GM18861 (cell line): ENCODE measurements around the gene PHACTR3.

Experiments used
- ATAC-seq: cut with Tn5 transposase; IDR thresholded peaks from one replicate; pipeline ENCODE4 v1.9.1; 2021; ENCODE audit not compliant: unreplicated experiment

The PHACTR3 gene

GRCh38 chr20:59810449-59811187 lies 206.3 kb downstream of the PHACTR3 start:
- no peak for ATAC-seq

GRCh38 chr20:59811681-59812171 lies 207.4 kb downstream of the PHACTR3 start:
- ATAC-seq, result no peak

- no peak for ATAC-seq
Observed at GRCh38 chr20:59812286-59813125, 208.2 kb downstream of the PHACTR3 start.

GRCh38 chr20:59813126-59813947 lies 209.0 kb downstream of the PHACTR3 start:
- ATAC-seq, result no peak

- ATAC-seq, result no peak
Observed at GRCh38 chr20:59813948-59814839, 209.9 kb downstream of the PHACTR3 start.

GRCh38 chr20:59814840-59815340 lies 210.6 kb downstream of the PHACTR3 start:
- ATAC-seq, result no peak

GRCh38 chr20:59816146-59816738 lies 211.9 kb downstream of the PHACTR3 start:
- ATAC-seq, result no peak

GRCh38 chr20:59817406-59817805 lies 213.1 kb downstream of the PHACTR3 start:
- ATAC-seq, result no peak

GRCh38 chr20:59817846-59818615 lies 213.7 kb downstream of the PHACTR3 start:
- ATAC-seq, result no peak

GRCh38 chr20:59818911-59819310 lies 214.6 kb downstream of the PHACTR3 start:
- no peak for ATAC-seq

- ATAC-seq, result no peak
Observed at GRCh38 chr20:59819496-59820203, 215.3 kb downstream of the PHACTR3 start.

GRCh38 chr20:59820204-59821041 lies 216.1 kb downstream of the PHACTR3 start:
- no peak for ATAC-seq

GRCh38 chr20:59821201-59821600 lies 216.9 kb downstream of the PHACTR3 start:
- ATAC-seq, result no peak

GRCh38 chr20:59821788-59822187 lies 217.4 kb downstream of the PHACTR3 start:
- ATAC-seq, result no peak

- no peak for ATAC-seq
Observed at GRCh38 chr20:59822291-59823029, 218.1 kb downstream of the PHACTR3 start.

- ATAC-seq, result no peak
Observed at GRCh38 chr20:59823030-59823423, 218.7 kb downstream of the PHACTR3 start.
